HepG2 (cell line): ENCODE results near the gene SLC2A13. TPM values are rescaled to one million over a fixed set of nuclear protein-coding genes. Genes with fewer than 3 reads are reported as not detected.

Experiments
- ATAC-seq: fragments of 200-7000 bp; cut with Tn5 transposase; 3 replicates; pipeline ENCODE4 v1.9.1; 2020; ENCODE audit warnings: mild to moderate bottlenecking, moderate library complexity
- BruUV-seq: library from RNA; stranded (reverse); fragments of 400-500 nt; replicated peaks from 2 replicates; lab custom pipeline; 2021; lab: Mats Ljungman, UMichigan
- CTCF ChIA-PET: fragments of 300-600 bp; formaldehyde crosslinking; extraction: SDS; loops from one replicate; lab custom pipeline; 2021; ENCODE audit warnings: low total read pairs, inconsistent platforms, low intra/inter-chr PET ratio; lab: Yijun Ruan, JAX
- POLR2A ChIA-PET: fragments of 350-600 bp; sonication (Branson Sonifier 250); formaldehyde crosslinking; loops from one replicate; lab custom pipeline; 2020; ENCODE audit warnings: antibody characterized with exemption, inconsistent platforms; lab: Yijun Ruan, JAX
- DNase-seq: peaks from one replicate; pipeline ENCODE4 v3.0.0-alpha.2; 2015; ENCODE audit warnings: low spot score
- FAIRE-seq: peaks from 3 replicates; lab custom pipeline; 2011; peaks lifted over from hg19 to GRCh38; lab: Jason Lieb, UNC
- H2AFZ ChIP-seq: one replicate; pipeline ENCODE4 v1.6.1; 2011; ENCODE audit warnings: low read length, inconsistent platforms
- H3K27ac ChIP-seq: fragments of 300-600 bp; 3 replicates; pipeline ENCODE4 v1.8.0; 2011; ENCODE audit warnings: mixed run types, mild to moderate bottlenecking, mixed read lengths, low read length, inconsistent platforms; ENCODE audit not compliant: insufficient read depth; ENCODE audit errors: extremely low read length
- H3K27me3 ChIP-seq, 2 experiments: fragments of 200-600 bp in 1 of 2; 2 replicates in 1 of 2; 3 replicates in 1 of 2; pipeline versions ENCODE4 v1.6.0 to v1.8.0; 2011; ENCODE audit warnings: low read length in 2 of 2, mild to moderate bottlenecking in 2 of 2, moderate library complexity in 2 of 2, inconsistent platforms in 1 of 2; ENCODE audit not compliant: insufficient read depth in 2 of 2, control insufficient read depth in 1 of 2
- H3K36me3 ChIP-seq, 2 experiments: fragments of 200-600 bp in 1 of 2; replicated peaks in 1 of 2; 2 replicates in 1 of 2; 3 replicates in 1 of 2; pipeline versions ENCODE4 v1.5.1 to v1.8.0; 2011; ENCODE audit warnings: low read length in 2 of 2, inconsistent platforms in 1 of 2; ENCODE audit not compliant: insufficient read depth in 2 of 2, control insufficient read depth in 1 of 2
- H3K4me1 ChIP-seq: 2 replicates; pipeline ENCODE4 v1.5.1; 2012; ENCODE audit warnings: low read length, inconsistent platforms; ENCODE audit not compliant: insufficient read depth
- H3K4me2 ChIP-seq: 2 replicates; pipeline ENCODE4 v1.6.0; 2011; ENCODE audit warnings: low read depth, low read length, inconsistent platforms
- H3K4me3 ChIP-seq, 3 experiments: fragments of 200-600 bp in 1 of 3; sonication (generic), shearing (Covaris generic) in 1 of 3; replicated peaks in 1 of 3; 2 replicates each; pipeline ENCODE4 v1.5.1; 2011 to 2016; ENCODE audit warnings: low read length in 3 of 3, inconsistent platforms in 2 of 3, low read depth in 2 of 3, mild to moderate bottlenecking in 2 of 3, control low read depth in 1 of 3, mixed read lengths in 1 of 3; ENCODE audit not compliant: insufficient read depth in 1 of 3
- H3K79me2 ChIP-seq: one replicate; pipeline ENCODE4 v1.6.1; 2011; ENCODE audit warnings: low read length, inconsistent platforms; ENCODE audit not compliant: insufficient read depth
- H3K9ac ChIP-seq: 2 replicates; pipeline ENCODE4 v1.6.0; 2011; ENCODE audit warnings: mild to moderate bottlenecking, low read depth, low read length, inconsistent platforms; ENCODE audit not compliant: insufficient read depth
- H3K9me3 ChIP-seq: 2 replicates; pipeline ENCODE4 v1.5.1; 2012; ENCODE audit warnings: mild to moderate bottlenecking, low read length
- H4K20me1 ChIP-seq: 2 replicates; pipeline ENCODE4 v1.6.0; 2011; ENCODE audit warnings: inconsistent platforms, mild to moderate bottlenecking, low read length, moderate library complexity; ENCODE audit not compliant: insufficient read depth
- BCLAF1 ChIP-seq: fragments of 450-650 bp; IDR thresholded peaks from 2 replicates; pipeline ENCODE4 v1.6.1; 2017; ENCODE audit warnings: mild to moderate bottlenecking
- CHD4 ChIP-seq: fragments of 200-600 bp; sonication (generic); IDR thresholded peaks from 2 replicates; pipeline ENCODE4 v1.7.0; 2017; ENCODE audit warnings: mild to moderate bottlenecking, low read length, borderline replicate concordance
- GMEB1 ChIP-seq: sonication (generic); formaldehyde crosslinking; IDR thresholded peaks from 2 replicates; pipeline ENCODE4 v1.5.1; 2020; ENCODE audit warnings: missing genetic modification reagents, mild to moderate bottlenecking, borderline replicate concordance
- MEIS2 ChIP-seq: sonication (generic); formaldehyde crosslinking; IDR thresholded peaks from 2 replicates; pipeline ENCODE4 v1.9.0; 2021; ENCODE audit warnings: mild to moderate bottlenecking, missing genetic modification reagents
- ZBTB43 ChIP-seq: sonication (generic); formaldehyde crosslinking; conservative IDR thresholded peaks from 2 replicates; pipeline ENCODE4 v1.4.0; 2020; ENCODE audit warnings: missing genetic modification reagents
- ZNF180 ChIP-seq: sonication (generic); formaldehyde crosslinking; IDR thresholded peaks from 2 replicates; pipeline ENCODE4 v1.4.0; 2020; ENCODE audit warnings: low read depth, missing genetic modification reagents, borderline replicate concordance
- ZNF264 ChIP-seq: sonication (generic); formaldehyde crosslinking; IDR thresholded peaks from 2 replicates; pipeline ENCODE4 v1.4.0; 2020; ENCODE audit warnings: missing genetic modification reagents
- ZNF3 ChIP-seq: IDR thresholded peaks from 2 replicates; pipeline ENCODE4 v1.7.0; 2017; ENCODE audit warnings: inconsistent platforms
- ZNF407 ChIP-seq: sonication (generic); formaldehyde crosslinking; IDR thresholded peaks from one replicate; pipeline ENCODE4 v1.5.1; 2020; ENCODE audit warnings: mild to moderate bottlenecking, missing genetic modification reagents; ENCODE audit errors: not compliant biosample characterization
- ZNF703 ChIP-seq: sonication (generic); formaldehyde crosslinking; IDR thresholded peaks from 2 replicates; pipeline ENCODE4 v1.5.1; 2020; ENCODE audit warnings: missing genetic modification reagents, mild to moderate bottlenecking, moderate library complexity, borderline replicate concordance
- ZNF776 ChIP-seq: sonication (generic); formaldehyde crosslinking; IDR thresholded peaks from 2 replicates; pipeline ENCODE4 v1.4.0; 2020; ENCODE audit warnings: mild to moderate bottlenecking, missing genetic modification reagents
- WGBS: methylation state at CpG from one replicate; pipeline ENCODE4 v1.1.6; 2017; ENCODE audit warnings: low lambda C conversion rate; 5-methylcytosine and 5-hydroxymethylcytosine counted together
- in situ Hi-C: cut with HindIII; loops from 2 replicates; pipeline ENCODE4 v1.10.0; 2017; ENCODE audit warnings: low pct_unique_long_range_greater_than_20kb; ENCODE audit not compliant: extremely low pct_ligation_motif_present
- intact Hi-C: fragments of 100-400 bp; cut with micrococcal nuclease; formaldehyde crosslinking; loops from one replicate; pipeline ENCODE4 v1.10.0; 2022; ENCODE audit not compliant: unreplicated experiment
- polyA plus RNA-seq, 8 experiments: library from polyadenylated mRNA; depleted of rRNA in 3 of 8; stranded (reverse) in 7 of 8; unstranded in 1 of 8; fragments of >200 nt; fragmentation: Illumina TruSeq in 4 of 8; extraction: Trizol in 4 of 8; gene quantifications; 2 replicates each; pipeline versions ENCODE4 v1.2.1 to v1.2.3, GENCODE V29; 2011 to 2016; ENCODE audit warnings: low read depth in 4 of 8, missing spikeins in 1 of 8, mixed read lengths in 1 of 8; ENCODE audit not compliant: insufficient read depth in 1 of 8
- total RNA-seq, 5 experiments: library from RNA; depleted of rRNA; stranded (reverse); fragments of >200 nt; fragmentation: Illumina TruSeq; extraction: Trizol; gene quantifications; 2 replicates each; pipeline ENCODE4 v1.2.3, GENCODE V29; 2016; ENCODE audit warnings: low read depth in 1 of 5

SLC2A13 gene
- total and polyA plus RNA-seq, 2 of the 13 experiments (the other 11 are each of a cell fraction or from before 2014, with no cell fraction given), result 5.5 to 6.0 TPM

GRCh38 chr12:40065636-40066035 is 40.2 kb downstream of the SLC2A13 start:
- no peak for FAIRE-seq
- TF ChIP-seq ZNF180 (CRISPR knock-in tag), result no peak
- no peak for TF ChIP-seq ZNF264 (CRISPR knock-in tag)
- no peak for TF ChIP-seq ZNF776 (CRISPR knock-in tag)
- TF ChIP-seq GMEB1 (CRISPR knock-in tag), result no peak
- TF ChIP-seq ZBTB43 (CRISPR knock-in tag), result no peak
- no peak for TF ChIP-seq BCLAF1
- no peak for TF ChIP-seq ZNF703 (CRISPR knock-in tag)
- TF ChIP-seq MEIS2 (CRISPR knock-in tag), result no peak
- no peak for TF ChIP-seq CHD4
- TF ChIP-seq ZNF407 (CRISPR knock-in tag), result no peak
- no peak for TF ChIP-seq ZNF3 (CRISPR knock-in tag)

More at GRCh38 chr12:40065636-40066035, 40.2 kb downstream of the SLC2A13 start:
- no peak overlapping the region for H3K9ac ChIP-seq
- H3K4me1 ChIP-seq, result no peaks in the 10 kb centered on the region
- H3K4me3 ChIP-seq, result no peak overlapping the region
- no peak overlapping the region for H2AFZ ChIP-seq
- no peak overlapping the region for H3K4me2 ChIP-seq
- WGBS, result 30% methylated on average over 1 of the region's 1 CpG
- DNase-seq (no peak), ATAC-seq (no peak)
- no peak overlapping the region for H3K27ac ChIP-seq
- intact Hi-C loops, result no loop called here
- no TSS peak for BruUV-seq
- no peaks in the 10 kb centered on the region for H3K79me2 ChIP-seq
- no peaks in the 10 kb centered on the region for H3K9me3 ChIP-seq
- in situ Hi-C loops, result no loop called here
- H4K20me1 ChIP-seq, result no peaks in the 10 kb centered on the region
- CTCF ChIA-PET, result no interaction called here
- no peaks in the 10 kb centered on the region for H3K36me3 ChIP-seq
- H3K27me3 ChIP-seq, result no peaks in the 10 kb centered on the region
- POLR2A ChIA-PET, result no interaction called here
